SH-SY5Y (cell line): ENCODE data around the gene LPAR2.

Experiments
- GATA2 ChIP-seq: IDR thresholded peaks from 2 replicates; pipeline ENCODE4 v1.6.1; 2011; ENCODE audit warnings: mild to moderate bottlenecking, low read depth, low read length
- GATA3 ChIP-seq: IDR thresholded peaks from 2 replicates; pipeline ENCODE4 v1.6.1; 2011; ENCODE audit warnings: low read depth, mild to moderate bottlenecking, low read length, moderate library complexity

LPAR2 gene

DNA sequence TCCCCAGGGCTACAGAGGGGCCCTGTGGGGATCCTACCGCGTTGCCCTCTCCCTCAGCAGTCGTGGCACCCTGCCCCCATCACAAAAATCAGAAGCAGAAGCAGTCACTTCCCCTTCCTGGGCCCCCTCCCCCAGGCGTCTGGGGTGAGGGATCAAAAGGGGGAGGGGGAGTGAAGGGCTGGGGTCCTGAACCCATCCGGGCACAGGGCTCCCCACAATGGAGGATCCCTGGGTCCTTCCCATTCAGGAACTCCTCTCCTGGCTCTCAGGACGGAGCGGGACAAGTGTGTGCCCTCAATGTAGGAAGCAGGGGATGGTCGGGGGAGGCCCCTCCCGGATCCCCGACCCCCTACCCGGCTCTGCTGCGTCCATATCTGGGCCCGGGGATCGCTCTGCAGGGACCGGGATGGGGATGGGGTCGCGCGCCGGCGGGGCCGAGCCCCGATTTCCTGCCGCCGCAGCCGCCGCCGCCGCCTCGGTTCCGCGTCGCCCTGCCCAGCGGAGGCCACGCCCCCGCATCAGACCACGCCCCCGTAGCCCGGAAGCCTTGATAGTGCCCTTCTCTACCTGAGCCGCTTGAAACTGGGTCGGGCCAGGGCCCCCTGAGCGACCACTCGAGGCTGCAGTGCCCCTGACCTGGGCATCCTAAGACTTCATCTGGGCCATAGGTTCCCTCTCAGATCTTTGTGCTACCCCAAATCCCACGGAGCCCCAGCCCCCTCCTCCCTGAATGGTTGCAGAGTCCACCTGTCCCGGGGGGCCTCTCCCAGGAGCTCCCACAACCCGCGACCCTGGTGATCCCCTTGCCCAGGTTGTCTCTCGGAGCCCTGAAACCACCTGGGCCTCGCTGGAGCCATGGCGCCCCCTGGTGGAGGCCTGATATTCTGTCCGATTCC is 15.4 kb upstream of the LPAR2 start, which contains the start of gene GMIP:
TSS of gene GMIP (minus strand) at position 500 of the 896 bp plus-strand sequence. CDS start at position 372, 128 bp downstream.
- TF ChIP-seq GATA3 (no peak), GATA2 (no peak)

DNA sequence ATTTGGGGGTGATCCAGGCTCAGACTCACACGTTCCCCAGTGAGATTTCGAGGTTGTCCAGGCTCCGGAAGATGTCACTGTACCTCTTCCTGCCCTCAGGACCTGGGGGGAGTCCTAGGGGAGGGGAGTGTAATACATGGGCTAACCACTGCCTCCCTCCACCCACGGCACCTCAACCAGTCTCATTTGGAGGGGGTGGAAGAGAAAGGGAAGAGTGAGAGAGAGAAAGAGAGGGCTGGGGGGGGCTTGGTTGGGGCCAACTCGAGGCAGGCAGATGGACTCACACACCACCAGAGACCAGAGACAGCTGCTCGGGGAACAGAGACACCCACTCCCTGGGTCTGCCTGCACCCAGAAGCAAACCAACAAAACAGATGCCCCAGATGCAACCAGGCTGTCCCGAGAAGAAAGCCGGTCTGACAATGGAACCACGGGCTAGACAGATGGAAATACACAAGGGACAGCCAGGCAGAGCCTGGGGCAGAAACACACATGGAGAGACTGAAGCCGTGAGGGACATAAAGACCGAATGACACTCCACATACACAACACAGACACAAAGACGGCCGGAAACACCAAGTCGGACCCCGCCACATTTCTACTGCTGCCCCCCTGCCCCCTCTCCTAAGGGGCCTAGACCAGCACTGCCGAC is 14.6 kb upstream of the LPAR2 start:
- TF ChIP-seq GATA3: no peak
- no peak for TF ChIP-seq GATA2

DNA sequence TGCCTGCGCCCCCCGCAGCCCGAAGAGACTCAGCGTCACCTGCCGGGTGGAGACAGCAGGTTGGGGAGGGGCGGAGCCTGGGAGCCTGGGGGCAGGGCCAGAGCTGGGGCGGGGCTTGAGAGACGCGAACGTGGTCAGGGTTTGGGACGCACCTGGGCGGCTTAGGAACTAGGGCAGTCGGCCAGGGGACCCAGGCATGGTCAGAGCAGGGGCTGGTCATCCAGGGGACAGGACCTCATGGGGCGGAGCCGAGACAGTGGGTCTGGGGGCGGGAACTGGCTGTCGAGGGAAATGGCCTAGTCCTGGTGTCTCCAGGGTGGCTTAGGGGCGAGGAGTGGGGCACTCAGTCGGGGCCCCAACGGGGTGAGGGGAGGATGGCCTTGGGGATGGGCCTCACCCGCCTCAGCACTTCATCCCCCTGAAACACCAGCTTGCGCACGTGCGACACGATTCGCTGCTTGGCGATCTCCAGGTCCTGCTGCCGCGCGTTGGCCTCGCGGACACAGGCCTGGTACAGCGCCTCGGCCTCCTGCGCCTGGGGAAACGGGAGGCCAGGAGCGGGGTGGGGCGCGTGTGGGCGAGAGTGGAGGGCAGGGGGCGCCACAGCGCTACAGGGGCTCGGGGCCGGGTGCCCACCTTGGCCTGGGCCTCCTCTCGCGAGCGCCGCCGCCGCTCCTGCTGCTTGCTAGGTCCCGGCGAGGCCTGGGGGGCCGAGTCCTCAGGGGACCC is 9.7 kb upstream of the LPAR2 start:
- TF ChIP-seq GATA3 (no peak), GATA2 (no peak)

DNA sequence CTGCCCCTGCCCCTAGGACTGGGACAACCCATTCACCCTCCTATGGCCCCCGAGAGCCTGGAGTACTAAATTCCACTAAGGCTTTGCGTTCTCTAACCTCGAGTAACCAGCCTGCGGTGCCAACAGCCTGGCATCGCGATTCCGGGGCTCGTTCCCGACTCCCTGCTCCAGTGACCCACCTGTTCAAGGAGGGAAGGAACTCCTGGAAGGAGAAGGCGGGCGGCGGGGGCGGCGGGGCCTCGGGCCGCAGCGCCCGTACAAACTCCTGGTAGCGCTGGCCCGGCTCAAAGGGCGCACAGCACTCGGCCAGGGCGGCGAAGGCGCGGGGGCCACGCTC is 9.1 kb upstream of the LPAR2 start:
- no peak for TF ChIP-seq GATA2
- no peak for TF ChIP-seq GATA3

DNA sequence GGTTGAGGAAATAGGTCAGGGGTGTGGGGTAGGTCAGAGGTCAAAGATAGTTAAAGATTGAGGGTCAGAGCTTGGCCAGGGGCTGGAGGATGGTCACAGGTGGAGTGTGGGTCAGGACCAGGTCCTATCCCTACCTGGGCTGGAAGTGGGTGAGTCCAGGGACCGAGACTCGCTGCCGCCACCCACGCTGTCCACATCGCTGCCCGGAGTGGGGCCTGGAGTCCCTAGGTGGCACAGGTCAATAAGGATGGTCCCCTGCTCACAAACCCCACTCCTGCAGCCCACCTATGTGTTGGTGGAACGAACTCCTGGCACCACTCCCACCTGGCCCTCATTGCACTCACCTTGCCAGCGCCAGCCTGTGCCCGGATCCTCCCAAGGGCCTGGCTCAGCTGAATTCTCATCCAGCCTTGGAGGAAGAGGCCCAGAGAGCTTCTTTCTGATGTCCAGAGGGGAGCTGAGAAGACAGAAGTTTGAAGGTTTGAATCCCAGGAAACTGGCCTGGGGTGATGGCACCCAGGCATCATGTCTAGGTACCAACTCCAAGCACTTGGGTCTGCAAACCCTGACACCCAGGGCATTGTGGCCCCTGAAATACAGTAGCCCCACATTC is 8.7 kb upstream of the LPAR2 start:
- TF ChIP-seq GATA2 (no peak), GATA3 (no peak)

DNA sequence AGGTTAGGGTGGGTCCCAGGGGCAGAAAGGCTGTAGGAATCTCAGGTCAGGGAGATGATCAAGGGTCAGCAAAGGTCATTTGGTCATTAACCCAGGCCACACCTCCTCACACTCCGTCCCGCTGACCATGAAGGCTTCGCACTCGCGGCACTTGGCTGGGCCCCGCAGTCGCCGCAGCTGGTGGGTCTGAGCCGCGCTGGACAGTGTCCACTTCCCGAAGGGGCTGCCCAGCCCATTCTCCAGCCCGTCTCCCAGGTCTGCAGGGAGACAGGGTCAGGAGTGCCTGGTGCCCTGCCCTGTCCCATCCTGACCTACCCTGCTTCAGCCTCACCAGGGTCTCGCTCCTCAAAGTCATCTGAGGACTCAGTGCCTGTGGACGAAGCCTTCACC is 7.3 kb upstream of the LPAR2 start:
- no peak for TF ChIP-seq GATA2
- TF ChIP-seq GATA3: no peak

DNA sequence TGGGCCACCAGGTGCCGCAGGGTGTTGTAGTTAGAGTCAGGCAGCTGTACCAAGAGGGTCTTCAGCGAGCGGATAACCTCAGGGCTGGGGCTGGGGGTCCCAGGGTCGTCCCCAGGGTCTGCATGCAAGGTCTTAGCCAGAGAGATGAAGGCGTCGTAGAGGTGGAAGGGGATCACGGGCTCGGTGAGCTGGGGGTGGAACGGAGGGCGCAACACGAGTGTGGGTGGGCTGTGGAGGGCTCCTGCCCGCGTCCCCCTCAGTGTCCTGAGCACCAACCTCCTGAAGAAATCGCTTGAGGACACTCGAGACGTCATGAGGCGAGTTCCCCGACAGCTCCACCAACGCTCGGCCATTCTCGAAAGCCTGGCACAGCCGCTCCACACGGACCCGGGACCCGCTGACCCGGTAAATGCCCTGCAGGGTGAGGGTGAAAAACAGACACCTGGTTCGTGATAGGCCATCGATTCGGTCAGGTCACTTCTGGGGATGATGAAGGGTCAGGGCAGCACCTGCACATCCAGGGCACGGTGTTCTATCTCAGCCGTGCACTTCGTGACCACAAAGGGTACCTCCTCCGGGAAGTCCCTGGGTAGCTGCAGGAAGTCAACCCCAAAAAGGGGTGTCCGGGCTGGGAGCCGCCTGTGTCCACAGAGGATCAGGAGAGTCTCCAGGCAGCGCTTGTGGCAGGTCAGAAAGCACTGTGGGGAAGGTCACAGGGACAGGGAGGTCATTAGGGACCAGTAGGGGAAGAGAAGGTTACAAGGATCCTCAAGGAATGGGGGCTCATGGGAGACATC is 6.7 kb upstream of the LPAR2 start:
- TF ChIP-seq GATA2: no peak
- no peak for TF ChIP-seq GATA3

DNA sequence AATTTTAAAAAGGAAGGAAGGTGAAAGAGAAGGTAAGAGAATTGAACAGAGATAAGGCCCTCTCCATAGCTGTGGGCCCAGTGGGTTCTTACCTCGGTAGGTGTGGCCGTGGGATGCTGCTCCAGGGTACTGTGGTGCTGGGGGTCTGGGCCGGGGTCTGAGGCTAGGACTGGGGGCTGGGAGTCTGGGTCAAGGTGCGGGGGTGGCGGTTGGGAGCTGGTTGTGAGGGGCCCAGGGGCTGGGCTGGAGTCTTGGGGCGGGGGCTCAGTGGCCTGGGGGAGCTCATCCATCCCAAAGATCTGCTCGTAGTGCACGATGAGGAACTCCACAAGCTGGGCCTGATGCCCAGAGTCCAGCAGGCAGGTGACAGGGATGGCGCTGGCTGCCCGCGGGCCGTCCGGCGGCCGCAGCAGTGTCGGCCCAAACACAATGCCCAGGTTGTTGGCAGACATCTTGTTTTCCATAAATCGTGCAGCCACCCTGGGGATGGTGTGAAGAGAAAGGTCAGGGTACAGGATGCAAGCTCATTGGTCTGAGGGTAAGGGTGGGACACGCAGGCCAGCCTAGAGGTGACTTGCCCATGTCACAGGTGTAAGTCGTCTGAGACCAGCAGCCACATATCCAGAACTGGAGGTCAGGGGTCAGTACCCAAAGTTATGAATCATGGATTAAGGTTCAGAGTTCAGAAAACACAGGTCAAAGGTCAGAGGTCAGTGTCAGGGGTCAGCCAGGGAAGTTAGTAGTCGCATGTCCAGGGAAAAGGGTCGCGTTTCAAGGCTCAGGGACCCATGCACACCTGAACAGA is 5.9 kb upstream of the LPAR2 start:
- TF ChIP-seq GATA3 (no peak), GATA2 (no peak)

DNA sequence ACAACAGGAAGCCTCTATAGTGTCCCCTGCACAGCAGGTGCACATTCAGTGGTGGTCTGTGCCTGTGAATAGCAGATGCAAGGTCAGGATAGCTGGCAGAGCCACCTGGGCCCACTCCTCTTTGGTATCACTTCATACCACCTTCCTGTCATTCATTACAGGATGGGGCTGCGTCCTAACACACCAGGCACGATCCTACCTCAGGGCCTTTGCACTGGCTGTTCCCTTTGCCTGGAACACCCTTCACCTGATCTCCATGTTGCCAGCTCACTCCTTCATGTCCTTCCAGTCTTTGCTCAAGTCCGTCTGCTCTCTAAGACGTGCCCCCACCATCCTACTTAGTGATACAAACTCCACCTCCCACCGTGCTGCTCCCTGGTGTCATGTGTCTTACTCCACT is 4.6 kb upstream of the LPAR2 start:
- TF ChIP-seq GATA2 (no peak), GATA3 (no peak)

DNA sequence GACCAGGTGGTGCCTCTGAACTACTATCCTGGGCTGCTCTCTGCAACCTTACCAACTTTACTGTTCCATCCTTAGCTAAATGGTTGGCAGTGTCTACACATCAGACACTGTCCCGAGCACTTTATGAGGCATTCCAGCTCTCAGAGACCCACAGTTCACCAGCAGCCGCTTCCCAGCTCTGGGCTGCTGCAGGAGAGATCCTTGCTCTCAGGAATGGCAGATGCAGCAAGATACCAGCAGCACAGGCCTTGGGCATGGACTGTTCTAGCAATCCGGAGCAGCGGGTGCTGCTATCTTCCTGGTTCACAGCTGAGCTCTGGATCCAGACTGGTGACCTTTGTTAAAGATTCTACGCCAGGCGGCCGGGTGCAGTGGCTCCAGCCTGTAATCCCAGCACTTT is 3.3 kb upstream of the LPAR2 start:
- no peak for TF ChIP-seq GATA3
- no peak for TF ChIP-seq GATA2

DNA sequence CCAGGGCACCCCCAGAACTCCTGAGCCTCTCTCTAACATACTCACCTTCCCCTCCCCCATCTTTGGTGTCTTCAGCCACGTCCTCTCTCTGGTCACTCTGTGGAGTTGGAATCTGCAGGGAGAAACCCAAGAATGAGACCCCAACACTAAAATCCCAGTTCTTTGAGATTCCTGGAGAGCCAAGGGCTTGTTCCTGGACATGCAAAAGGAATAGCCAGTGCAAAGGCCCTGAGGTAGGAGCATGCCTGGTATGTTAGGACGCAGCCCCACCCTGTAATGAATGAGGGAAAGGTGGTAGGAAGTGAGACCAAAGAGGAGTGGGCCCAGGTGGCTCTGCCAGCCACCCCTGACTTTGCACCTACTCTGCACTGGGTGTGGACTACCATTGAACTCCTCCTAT is 2.4 kb upstream of the LPAR2 start:
- TF ChIP-seq GATA2 (no peak), GATA3 (no peak)

DNA sequence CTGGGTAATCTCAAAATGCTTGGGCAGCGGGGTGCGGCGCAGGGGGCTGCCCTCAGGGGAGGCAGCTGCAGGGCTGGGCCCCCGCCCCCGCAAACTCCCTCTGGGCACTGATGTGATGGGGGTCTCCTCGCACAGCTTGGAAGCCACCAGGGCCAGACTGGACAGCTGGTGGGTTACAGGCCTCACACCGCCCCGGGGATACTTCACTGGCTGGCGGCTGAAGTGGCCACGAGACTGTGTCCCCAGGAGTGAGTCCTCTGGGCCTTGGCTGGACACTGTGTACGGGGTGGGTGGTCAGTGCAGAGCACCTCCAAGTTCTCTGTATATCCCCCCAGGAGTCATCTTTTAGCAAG is 2.0 kb upstream of the LPAR2 start:
- TF ChIP-seq GATA2: no peak
- no peak for TF ChIP-seq GATA3
